OCI-LY7 (cell line): ENCODE data around the gene GLG1. TPM values are rescaled to one million over a fixed set of nuclear protein-coding genes. Genes with fewer than 3 reads are reported as not detected.

Experiments used
- BruUV-seq: library from RNA; stranded (reverse); fragments of 400-500 nt; replicated peaks from 2 replicates; lab custom pipeline; 2021; lab: Mats Ljungman, UMichigan
- CTCF ChIA-PET: fragments of 300-600 bp; sonication (Branson Sonifier 250); formaldehyde crosslinking; loops from one replicate; lab custom pipeline; 2022; ENCODE audit warnings: antibody characterized with exemption; ENCODE audit not compliant: unreplicated experiment; lab: Charles Lee
- POLR2A ChIA-PET: fragments of 300-600 bp; sonication (Branson Sonifier 250); formaldehyde crosslinking; loops from one replicate; lab custom pipeline; 2022; ENCODE audit warnings: antibody characterized with exemption; lab: Charles Lee
- DNase-seq: peaks from one replicate; pipeline ENCODE4 v3.0.0-alpha.2; 2015; ENCODE audit warnings: low spot score
- H2AFZ ChIP-seq: fragments of 200-600 bp; sonication (generic), shearing (Covaris generic); 2 replicates; pipeline ENCODE4 v1.6.1; 2014; ENCODE audit warnings: mild to moderate bottlenecking, antibody characterized with exemption, low read length, moderate library complexity
- H3K27ac ChIP-seq: fragments of 200-600 bp; sonication (generic); 2 replicates; pipeline ENCODE4 v1.5.1; 2014; ENCODE audit warnings: mixed run types, low read depth, mild to moderate bottlenecking, moderate library complexity, low read length, inconsistent platforms; ENCODE audit not compliant: poor library complexity, severe bottlenecking
- H3K36me3 ChIP-seq: fragments of 200-600 bp; sonication (generic); 2 replicates; pipeline ENCODE4 v1.6.1; 2014; ENCODE audit warnings: mild to moderate bottlenecking, antibody characterized with exemption, low read length, moderate library complexity, mixed read lengths; ENCODE audit not compliant: insufficient read depth
- H3K4me1 ChIP-seq: fragments of 200-600 bp; sonication (generic); 2 replicates; pipeline ENCODE4 v1.5.1; 2014; ENCODE audit warnings: mild to moderate bottlenecking, low read length; ENCODE audit not compliant: insufficient read depth, poor library complexity, severe bottlenecking
- H3K4me2 ChIP-seq: fragments of 200-600 bp; sonication (generic); 2 replicates; pipeline ENCODE4 v1.6.1; 2014; ENCODE audit warnings: mild to moderate bottlenecking, low read length
- H3K4me3 ChIP-seq: fragments of 200-600 bp; sonication (generic); 2 replicates; pipeline ENCODE4 v1.5.1; 2014; ENCODE audit warnings: mild to moderate bottlenecking, low read depth, low read length; ENCODE audit not compliant: poor library complexity, severe bottlenecking
- H3K79me2 ChIP-seq: fragments of 200-600 bp; sonication (generic); 2 replicates; pipeline ENCODE4 v1.6.1; 2016; ENCODE audit warnings: low read depth, mild to moderate bottlenecking, low read length, moderate library complexity, mixed read lengths; ENCODE audit not compliant: insufficient read depth
- H3K9me2 ChIP-seq: fragments of 200-600 bp; sonication (generic); 2 replicates; pipeline ENCODE4 v1.6.1; 2016; ENCODE audit warnings: mild to moderate bottlenecking, low read length, mixed read lengths; ENCODE audit not compliant: insufficient read depth
- H3K9me3 ChIP-seq: fragments of 200-600 bp; sonication (generic); 2 replicates; pipeline ENCODE4 v1.6.1; 2014; ENCODE audit warnings: mild to moderate bottlenecking, mixed run types, low read length, mixed read lengths
- H4K20me1 ChIP-seq: fragments of 200-600 bp; sonication (generic); 2 replicates; pipeline ENCODE4 v1.6.1; 2014; ENCODE audit warnings: mild to moderate bottlenecking, antibody characterized with exemption, low read length, moderate library complexity, mixed read lengths; ENCODE audit not compliant: insufficient read depth
- CTCF ChIP-seq: fragments of 200-600 bp; sonication (generic); conservative IDR thresholded peaks from 2 replicates; pipeline ENCODE4 v1.5.1; 2014; ENCODE audit warnings: mild to moderate bottlenecking, antibody characterized with exemption, low read length, moderate library complexity, mixed read lengths
- EZH2phosphoT487 ChIP-seq: fragments of 200-600 bp; sonication (generic); IDR thresholded peaks from 2 replicates; pipeline ENCODE4 v1.6.1; 2018; ENCODE audit warnings: low read depth, borderline replicate concordance, mild to moderate bottlenecking, mixed run types, antibody characterized with exemption, low read length, moderate library complexity, mixed read lengths
- intact Hi-C: fragments of 100-400 bp; cut with micrococcal nuclease; formaldehyde crosslinking; loops from one replicate; pipeline ENCODE4 v1.10.0; 2022; ENCODE audit not compliant: unreplicated experiment
- total RNA-seq, 2 experiments: library from RNA; depleted of rRNA in 1 of 2; stranded (reverse); fragments of >200 nt in 1 of 2; shearing (Covaris generic) in 1 of 2; gene quantifications; 2 replicates each; pipeline ENCODE4 v1.2.3, GENCODE V29; 2014 to 2022

Gene GLG1
- total RNA-seq, 2 experiments from 2014 or later = 40.4 to 69.8 TPM

- Histone ChIP-seq H4K20me1 (no peaks in the 10 kb centered on the region), H3K27ac (no peak overlapping the region), H3K9me3 (no peaks in the 10 kb centered on the region), H3K36me3 (peaks cover 39% of the 10 kb centered on the region; the same call in 1 of the 2 replicates), H2AFZ (no peak overlapping the region), H3K9me2 (no peaks in the 10 kb centered on the region), H3K4me2 (no peak overlapping the region), H3K79me2 (no peaks in the 10 kb centered on the region), H3K4me1 (peaks cover 19% of the 10 kb centered on the region), H3K4me3 (no peak overlapping the region)
- BruUV-seq = no TSS peak
- ChIA-PET CTCF (no interaction called here), POLR2A (interaction anchor here (0.6 kb wide), 1 partner anchor 478 kb away, joined by 3 read pairs; no protein-coding TSS in a partner anchor)
- DNase-seq = no peak
- intact Hi-C loops = no loop called here
- TF ChIP-seq EZH2phosphoT487 (no peak), CTCF (no peak)
These were observed 157.9 kb downstream of the GLG1 start for GRCh38 chr16:74448990-74449389.

DNA sequence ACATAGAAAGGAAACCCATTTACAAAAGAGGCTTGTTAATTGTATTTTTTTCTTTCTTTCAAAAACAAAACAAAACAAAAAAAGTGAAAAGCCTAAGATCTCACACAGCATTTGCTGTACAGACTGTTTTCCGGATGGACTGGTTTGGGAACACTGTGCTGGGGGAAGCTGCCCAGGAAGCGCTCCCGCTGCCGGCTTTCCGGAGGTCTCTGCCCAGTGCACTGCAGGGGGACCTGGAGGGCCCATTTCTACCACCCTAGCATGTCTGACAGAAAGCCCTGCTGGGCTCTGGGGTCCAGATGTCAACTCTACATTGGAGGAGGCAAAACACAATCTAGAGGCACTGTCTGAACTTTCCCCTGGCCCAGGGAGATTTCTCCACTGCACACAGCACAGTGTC, 159.3 kb downstream of the GLG1 start:
- peaks cover 25% of the 10 kb centered on the region; the same call in 1 of the 2 replicates for H3K36me3 ChIP-seq

More for the DNA sequence above, 159.3 kb downstream of the GLG1 start:
- Histone ChIP-seq H2AFZ (no peak overlapping the region), H3K4me1 (peaks cover 8% of the 10 kb centered on the region), H3K4me3 (no peak overlapping the region), H4K20me1 (no peaks in the 10 kb centered on the region), H3K4me2 (no peak overlapping the region), H3K79me2 (no peaks in the 10 kb centered on the region), H3K27ac (no peak overlapping the region), H3K9me2 (no peaks in the 10 kb centered on the region), H3K9me3 (no peaks in the 10 kb centered on the region)
- BruUV-seq = no TSS peak
- CTCF ChIA-PET = no interaction called here
- no peak for DNase-seq
- TF ChIP-seq CTCF (no peak), EZH2phosphoT487 (no peak)
- intact Hi-C loops = no loop called here
- POLR2A ChIA-PET = no interaction called here
